Measurements from ENCODE around the gene DMRT2.
A peak's percentile ranks its signal among the peaks of the same experiment; 100 is the strongest.

DMRT2 gene

DNA sequence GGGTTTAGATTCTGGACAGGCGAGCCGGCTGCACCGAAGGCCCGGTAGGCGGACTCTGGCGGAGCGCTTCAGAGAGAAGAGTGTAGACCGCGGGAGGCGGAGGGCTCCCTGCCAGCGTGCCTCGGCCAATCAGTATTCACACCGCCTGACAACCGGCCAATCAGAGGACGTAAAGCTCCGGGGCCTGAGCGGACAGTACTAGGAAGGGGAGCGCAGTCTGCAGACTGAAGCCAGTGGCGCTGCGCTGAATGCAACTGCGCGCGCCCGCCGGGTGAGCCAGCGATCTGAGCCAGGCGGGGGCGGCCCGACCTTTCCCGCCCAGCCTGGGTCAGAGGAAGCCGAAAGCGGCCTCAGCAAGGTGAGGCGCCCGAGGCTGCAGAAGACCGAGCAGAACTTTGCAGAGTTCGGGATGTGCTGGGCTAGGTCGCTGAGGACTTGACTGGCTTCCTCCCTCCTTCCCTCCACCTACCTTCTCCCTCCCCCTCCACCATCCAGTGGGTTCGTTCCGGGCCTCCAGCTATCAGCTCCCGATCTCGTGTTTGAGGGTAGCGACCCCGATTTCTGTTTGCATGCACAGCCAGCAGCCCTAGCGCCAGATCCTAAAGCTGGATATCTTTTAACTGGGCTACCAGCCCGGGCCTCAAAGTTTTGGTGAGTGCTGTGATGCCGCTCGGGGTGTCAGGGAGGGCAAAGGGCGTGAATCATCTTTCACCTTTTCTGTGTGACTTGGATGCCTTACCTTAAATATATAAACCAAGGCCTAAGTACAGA lies at the start of gene DMRT2:
Gene DMRT2, plus strand, starts transcription at position 233 of the 771 bp plus-strand sequence. CDS start 1,257 bp downstream, outside the sequence.
- DNase-seq (ENCODE audit: low read depth in 2 of 2) = peak; percentile 76 to 79

- no peak for DNase-seq (ENCODE audit: low read depth in 2 of 2)
Observed at GRCh38 chr9:1001838-1002237, 48.3 kb upstream of the DMRT2 start.

DNA sequence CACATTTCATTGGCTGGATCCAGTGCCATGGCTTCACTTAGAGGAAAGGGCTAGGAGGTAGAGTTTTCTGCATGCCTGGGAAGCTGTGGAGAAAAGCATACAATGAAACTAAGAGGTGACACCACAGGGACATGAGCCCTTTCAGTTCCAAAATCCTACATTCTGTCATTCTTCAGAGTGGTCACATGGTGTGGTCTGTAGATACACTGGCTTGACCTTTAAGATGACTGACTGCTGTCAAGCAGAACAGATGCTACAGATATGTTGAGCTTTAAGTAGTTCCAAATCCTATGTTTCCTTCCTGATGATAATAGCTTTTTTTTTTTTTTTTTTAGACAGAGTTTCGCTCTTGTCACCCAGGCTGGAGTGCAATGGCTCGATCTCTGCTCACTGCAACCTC lies 47.5 kb upstream of the DMRT2 start:
- DNase-seq (ENCODE audit: low read depth in 2 of 2) = no peak

GRCh38 chr9:1005043-1005667 lies 45.0 kb upstream of the DMRT2 start:
- DNase-seq (ENCODE audit: low read depth in 2 of 2) = peak in 1 of 2 experiments; percentile 21

DNA sequence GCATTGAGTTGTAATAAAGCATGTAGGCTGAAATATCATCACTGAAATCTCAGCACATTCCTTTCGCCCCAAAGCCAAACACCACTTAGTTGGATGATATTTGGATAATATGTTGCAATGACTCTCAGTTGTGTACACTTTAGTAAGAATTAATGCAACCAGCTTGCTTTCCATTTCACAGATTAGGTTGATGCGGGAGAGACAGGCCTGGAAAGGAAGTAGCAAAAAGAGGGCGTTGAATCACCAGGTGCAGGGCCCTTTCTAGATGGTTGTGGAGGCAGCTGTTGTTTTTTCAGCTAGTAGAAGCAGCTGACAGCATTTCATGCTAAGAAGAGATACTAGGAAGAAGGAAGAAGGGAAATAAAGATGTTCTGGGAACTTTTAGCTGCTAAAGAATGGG lies 42.8 kb upstream of the DMRT2 start:
- DNase-seq (ENCODE audit: low read depth in 2 of 2) = no peak

DNA sequence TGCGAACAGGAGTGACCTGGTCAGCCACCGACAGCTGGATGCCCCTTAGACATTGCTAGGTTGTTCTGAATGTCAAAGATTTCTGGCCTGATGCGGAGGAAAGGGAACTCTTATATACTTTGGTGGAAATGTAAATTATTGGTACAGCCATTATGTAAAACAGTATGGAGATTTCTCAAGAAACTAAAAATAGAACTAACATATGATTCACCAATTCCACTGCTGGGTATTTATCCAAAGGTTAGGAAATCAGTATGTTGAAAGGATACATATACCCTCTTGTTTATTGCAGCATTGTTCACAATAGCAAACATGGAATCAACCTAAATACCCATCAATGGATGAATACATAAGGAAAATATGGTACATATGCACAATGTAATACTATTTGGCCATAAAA lies 41.9 kb upstream of the DMRT2 start:
- DNase-seq (ENCODE audit: low read depth in 2 of 2) = no peak

DNA sequence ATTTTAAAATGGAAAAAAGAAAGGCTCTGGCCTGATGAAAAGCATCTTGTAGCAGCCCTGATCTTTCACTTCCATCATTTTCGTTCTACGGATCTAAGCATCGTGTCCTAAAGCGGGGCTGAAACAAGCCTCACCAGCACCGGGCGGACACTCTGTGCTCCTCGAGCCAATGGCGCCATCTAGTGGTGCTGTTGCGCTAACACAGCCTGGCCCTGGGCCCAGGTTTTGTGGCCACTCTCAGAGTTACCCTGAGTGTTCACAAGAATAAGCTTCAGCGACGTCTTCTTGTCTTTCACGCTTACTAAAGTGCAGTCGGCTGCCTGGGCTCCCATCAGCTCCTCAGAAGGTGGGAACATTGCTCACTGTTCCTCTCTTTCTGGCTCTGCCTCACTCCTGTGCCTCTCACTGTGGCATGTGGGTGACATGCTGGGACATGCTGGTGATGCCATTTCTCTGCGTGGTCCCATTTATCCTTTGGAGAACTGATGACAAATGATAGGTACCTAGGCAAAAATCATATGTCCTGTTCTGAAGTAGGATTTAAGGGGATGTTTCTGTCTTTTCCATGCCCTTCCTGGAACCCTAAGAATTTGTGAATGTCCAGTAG lies 41.0 kb upstream of the DMRT2 start:
- peak; percentile 46 to 54 for DNase-seq (ENCODE audit: low read depth in 2 of 2)

GRCh38 chr9:1013021-1013420 lies 37.1 kb upstream of the DMRT2 start:
- no peak for DNase-seq (ENCODE audit: low read depth in 2 of 2)

DNA sequence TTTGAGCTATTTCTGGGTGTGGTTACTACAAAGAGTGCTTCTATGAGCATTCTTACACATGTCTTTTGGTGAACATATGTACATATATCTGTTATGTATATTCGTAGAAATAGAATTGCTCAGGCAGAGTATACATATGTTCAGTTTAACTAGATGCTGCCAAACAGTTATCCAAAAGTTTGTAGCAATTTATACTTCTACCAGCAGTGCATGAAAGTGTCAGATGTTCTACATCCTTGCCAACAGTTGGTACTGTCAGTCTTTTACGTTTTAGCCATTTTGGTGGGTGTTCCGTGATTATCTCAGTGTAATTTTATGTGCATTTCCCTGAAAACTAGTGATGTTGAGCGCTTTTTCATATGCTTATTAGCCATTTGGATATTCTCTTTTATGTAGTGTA lies 35.9 kb upstream of the DMRT2 start:
- no peak for DNase-seq (ENCODE audit: low read depth in 2 of 2)

GRCh38 chr9:1014640-1015039 lies 35.5 kb upstream of the DMRT2 start:
- no peak for DNase-seq (ENCODE audit: low read depth in 2 of 2)

DNA sequence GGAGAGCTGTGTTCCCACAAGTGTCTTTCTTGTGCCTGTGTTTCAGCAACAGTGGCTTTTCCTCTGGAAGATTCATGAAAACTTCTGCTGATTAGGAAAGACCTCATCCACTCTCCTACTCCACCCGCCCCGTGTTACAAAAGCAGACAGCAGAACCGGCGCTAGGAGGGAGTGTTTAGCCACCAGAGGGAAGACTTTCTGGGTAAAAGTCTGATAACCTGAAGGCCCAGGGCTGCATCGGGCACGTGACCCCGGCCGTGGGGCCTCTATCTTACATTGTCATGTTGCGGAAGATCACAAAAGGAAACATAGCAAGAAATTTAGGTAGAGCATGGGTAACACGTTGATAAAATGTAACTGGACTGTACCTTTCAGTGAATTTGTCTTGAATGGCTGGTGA lies 32.0 kb upstream of the DMRT2 start:
- no peak for DNase-seq (ENCODE audit: low read depth in 2 of 2)

DNA sequence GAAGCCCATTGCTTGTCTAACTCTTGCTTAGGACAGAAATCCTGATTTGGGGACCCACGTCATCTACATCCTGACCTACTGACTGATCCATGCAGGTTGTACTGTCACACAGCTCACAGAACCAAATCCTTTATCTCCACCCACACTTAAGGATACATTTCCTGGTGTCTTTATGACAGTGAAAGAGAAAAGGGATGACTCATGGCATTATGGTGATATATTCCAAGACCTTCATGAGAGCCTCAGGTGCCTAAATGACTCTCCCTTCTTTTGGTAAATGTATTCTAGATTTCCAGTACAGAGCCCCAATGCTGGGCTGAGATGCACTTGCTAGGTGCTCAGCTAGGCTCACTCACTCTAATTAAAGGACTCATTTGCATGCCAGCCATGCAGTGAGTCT lies 26.0 kb upstream of the DMRT2 start:
- DNase-seq (ENCODE audit: low read depth in 2 of 2) = no peak

- DNase-seq (ENCODE audit: low read depth in 2 of 2) = no peak
Observed at GRCh38 chr9:1025131-1025530, 25.0 kb upstream of the DMRT2 start.

GRCh38 chr9:1026219-1026618 lies 23.9 kb upstream of the DMRT2 start:
- DNase-seq (ENCODE audit: low read depth in 2 of 2) = no peak

DNA sequence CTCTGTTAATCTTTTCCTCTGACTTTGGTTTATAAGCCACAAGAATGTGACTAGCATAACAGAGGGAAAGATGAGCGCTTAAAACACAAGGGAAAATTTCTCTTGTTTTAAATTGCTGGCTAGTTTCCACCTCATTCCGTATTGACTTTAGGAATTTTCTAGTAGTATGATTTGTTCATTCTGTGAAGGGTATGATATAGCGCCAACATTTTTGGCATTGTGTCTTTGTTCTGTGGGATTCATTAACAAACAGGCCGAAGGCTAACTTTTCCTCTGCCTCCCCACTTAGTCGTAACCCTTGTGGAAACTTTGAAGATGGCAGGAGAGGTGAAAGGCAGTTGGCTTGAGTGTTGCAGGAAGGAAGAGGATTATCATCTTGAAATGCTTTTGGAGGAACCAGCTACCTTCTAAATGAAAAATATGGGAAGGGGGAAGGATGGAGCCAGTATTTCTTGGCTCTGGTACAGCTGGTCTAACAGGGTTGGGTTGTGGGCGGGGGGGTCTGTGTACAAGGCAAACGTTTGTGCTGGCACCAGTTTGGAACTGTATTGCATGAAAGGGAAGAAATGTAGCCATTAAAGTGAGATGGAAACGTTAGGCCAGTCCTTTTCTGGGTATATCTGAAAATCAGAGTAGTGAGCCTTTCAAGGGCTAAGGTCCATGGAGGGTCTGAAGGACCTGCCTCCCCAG lies 21.5 kb upstream of the DMRT2 start:
- DNase-seq (ENCODE audit: low read depth in 2 of 2) = no peak

DNA sequence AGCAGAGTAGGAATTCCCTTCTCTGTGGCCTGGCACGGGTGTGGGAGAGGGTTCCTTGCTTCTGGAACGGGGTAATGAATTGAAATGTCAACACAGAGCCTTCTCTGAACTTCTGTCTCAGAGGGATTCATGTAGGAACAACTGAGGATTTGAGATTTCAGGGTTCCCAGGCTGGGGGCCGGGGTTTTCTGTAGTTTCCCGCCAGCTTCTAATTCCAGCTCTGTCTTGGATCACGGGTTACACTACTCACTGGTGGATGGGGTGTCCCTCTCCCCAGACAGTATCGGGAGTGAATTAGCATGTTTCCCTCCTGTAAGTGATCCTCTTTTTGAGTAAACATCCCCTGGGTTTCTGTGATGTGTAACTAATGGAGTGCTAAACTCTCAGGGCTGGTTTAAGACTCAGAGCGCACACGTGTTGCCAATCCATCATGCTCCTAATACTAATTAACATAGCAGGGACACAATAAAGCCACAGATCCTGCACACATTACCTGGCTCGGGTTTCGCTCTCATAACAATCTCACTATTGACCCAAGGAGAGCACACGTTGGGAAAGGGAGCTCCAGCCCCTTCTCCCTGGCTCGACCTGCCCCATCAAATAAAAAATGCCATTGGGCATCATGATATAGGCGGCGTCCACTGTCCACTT lies 18.1 kb upstream of the DMRT2 start:
- no peak for DNase-seq (ENCODE audit: low read depth in 2 of 2)

GRCh38 chr9:1034271-1034670 lies 15.9 kb upstream of the DMRT2 start:
- DNase-seq (ENCODE audit: low read depth in 2 of 2) = no peak

DNA sequence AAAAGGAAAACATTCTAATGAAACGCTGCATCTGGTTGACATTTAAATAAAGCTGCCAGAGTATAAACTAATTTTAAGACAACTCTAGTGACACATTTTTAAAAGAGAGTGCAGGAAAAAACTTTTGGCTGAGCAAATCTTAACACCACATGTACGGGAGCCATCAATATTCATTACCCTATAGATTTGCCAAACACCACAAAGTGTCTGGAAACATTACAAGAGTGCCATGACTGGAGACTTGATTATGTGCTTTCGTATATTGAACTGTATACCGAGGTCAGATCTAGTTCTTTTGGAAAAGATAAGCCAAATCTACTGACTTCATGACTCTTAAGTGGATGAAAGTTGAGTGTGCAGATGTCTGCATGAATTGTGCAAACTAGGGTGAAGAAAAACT lies 10.6 kb upstream of the DMRT2 start:
- no peak for DNase-seq (ENCODE audit: low read depth in 2 of 2)

DNA sequence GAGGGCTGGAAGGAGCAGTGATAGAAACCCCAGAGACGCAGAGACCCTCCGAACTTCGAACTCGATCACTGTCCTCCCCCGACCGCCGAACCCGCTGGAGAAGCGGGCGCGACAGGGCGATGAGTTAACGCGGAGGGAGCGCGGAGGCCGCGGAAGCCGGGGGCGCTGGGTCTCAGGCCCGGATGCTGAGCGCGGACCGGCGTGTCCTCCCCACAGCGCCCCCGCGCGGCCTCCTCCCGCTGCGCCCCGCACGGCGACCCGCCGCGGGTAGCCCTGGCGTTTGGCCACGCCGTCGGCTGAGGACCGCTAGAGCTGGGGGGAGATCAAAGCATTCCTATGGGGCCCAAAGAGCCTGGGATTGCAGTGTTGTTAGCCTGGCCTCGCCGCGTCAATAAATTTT lies 7.7 kb upstream of the DMRT2 start:
- DNase-seq (ENCODE audit: low read depth in 2 of 2) = no peak

- no peak for DNase-seq (ENCODE audit: low read depth in 2 of 2)
Observed at GRCh38 chr9:1044643-1045042, 5.5 kb upstream of the DMRT2 start.

- DNase-seq (ENCODE audit: low read depth in 2 of 2) = no peak
Observed at GRCh38 chr9:1046639-1047572, 3.3 kb upstream of the DMRT2 start.
